ENCODE results near the gene TSC22D1.
"Not testable (repeated sequence)": the region's sequence is repeated elsewhere in the genome, so short reads cannot be mapped to it uniquely, and the experiment has no call there.

TSC22D1 gene

GRCh38 chr13:44573071-44573470, 3.1 kb downstream of the TSC22D1 start:
- DNase-seq (ENCODE audit: low read depth), result no peak

GRCh38 chr13:44566601-44567000, 9.5 kb downstream of the TSC22D1 start:
- DNase-seq (ENCODE audit: low read depth), result no peak

- no peak for DNase-seq (ENCODE audit: low read depth)
These were observed 10.2 kb downstream of the TSC22D1 start for GRCh38 chr13:44565881-44566280.

GRCh38 chr13:44564936-44565335, 11.2 kb downstream of the TSC22D1 start:
- no peak for DNase-seq (ENCODE audit: low read depth)

GRCh38 chr13:44562853-44563252, 13.3 kb downstream of the TSC22D1 start:
- DNase-seq (ENCODE audit: low read depth), result not testable (repeated sequence)

- no peak for DNase-seq (ENCODE audit: low read depth)
These were observed 14.8 kb downstream of the TSC22D1 start for GRCh38 chr13:44561351-44561750.

- DNase-seq (ENCODE audit: low read depth), result no peak
These were observed 18.1 kb downstream of the TSC22D1 start for GRCh38 chr13:44557986-44558385.

GRCh38 chr13:44555207-44555606, 20.9 kb downstream of the TSC22D1 start:
- no peak for DNase-seq (ENCODE audit: low read depth)

GRCh38 chr13:44549476-44549875, 26.7 kb downstream of the TSC22D1 start:
- DNase-seq (ENCODE audit: low read depth), result no peak

GRCh38 chr13:44546164-44546563, 30.0 kb downstream of the TSC22D1 start:
- no peak for DNase-seq (ENCODE audit: low read depth)

GRCh38 chr13:44543369-44543768, 32.8 kb downstream of the TSC22D1 start:
- no peak for DNase-seq (ENCODE audit: low read depth)

GRCh38 chr13:44542361-44542760, 33.8 kb downstream of the TSC22D1 start:
- DNase-seq (ENCODE audit: low read depth), result no peak

- DNase-seq (ENCODE audit: low read depth), result no peak
These were observed 34.5 kb downstream of the TSC22D1 start for GRCh38 chr13:44541601-44542000.

GRCh38 chr13:44540761-44541434, 35.2 kb downstream of the TSC22D1 start:
- DNase-seq (ENCODE audit: low read depth), result no peak

- DNase-seq (ENCODE audit: low read depth), result no peak
These were observed 38.9 kb downstream of the TSC22D1 start for GRCh38 chr13:44537248-44537647.

- DNase-seq (ENCODE audit: low read depth), result no peak
These were observed 52.7 kb downstream of the TSC22D1 start for GRCh38 chr13:44523146-44524015.

- DNase-seq (ENCODE audit: low read depth), result no peak
These were observed 56.5 kb downstream of the TSC22D1 start for GRCh38 chr13:44519642-44520041.

GRCh38 chr13:44516771-44517170, 59.4 kb downstream of the TSC22D1 start:
- DNase-seq (ENCODE audit: low read depth), result no peak

GRCh38 chr13:44514278-44514677, 61.9 kb downstream of the TSC22D1 start:
- DNase-seq (ENCODE audit: low read depth), result no peak

- not testable (repeated sequence) for DNase-seq (ENCODE audit: low read depth)
These were observed 66.3 kb downstream of the TSC22D1 start for GRCh38 chr13:44509853-44510252.

- no peak for DNase-seq (ENCODE audit: low read depth)
These were observed 67.5 kb downstream of the TSC22D1 start for GRCh38 chr13:44508562-44509077.

GRCh38 chr13:44507639-44508038, 68.5 kb downstream of the TSC22D1 start:
- no peak for DNase-seq (ENCODE audit: low read depth)

GRCh38 chr13:44506719-44507118, 69.4 kb downstream of the TSC22D1 start:
- no peak for DNase-seq (ENCODE audit: low read depth)
